DMS53 (cell line): Measurements from ENCODE around the gene ATG4C.
A peak's percentile ranks its signal among the peaks of the same experiment; 100 is the strongest.
"Not testable (repeated sequence)": the region's sequence is repeated elsewhere in the genome, so short reads cannot be mapped to it uniquely, and the experiment has no call there.

ENCODE experiments used
- DNase-seq: peaks from one replicate; lab custom pipeline; 2025; lab: John Stamatoyannopoulos, UW

The ATG4C gene, protein sequence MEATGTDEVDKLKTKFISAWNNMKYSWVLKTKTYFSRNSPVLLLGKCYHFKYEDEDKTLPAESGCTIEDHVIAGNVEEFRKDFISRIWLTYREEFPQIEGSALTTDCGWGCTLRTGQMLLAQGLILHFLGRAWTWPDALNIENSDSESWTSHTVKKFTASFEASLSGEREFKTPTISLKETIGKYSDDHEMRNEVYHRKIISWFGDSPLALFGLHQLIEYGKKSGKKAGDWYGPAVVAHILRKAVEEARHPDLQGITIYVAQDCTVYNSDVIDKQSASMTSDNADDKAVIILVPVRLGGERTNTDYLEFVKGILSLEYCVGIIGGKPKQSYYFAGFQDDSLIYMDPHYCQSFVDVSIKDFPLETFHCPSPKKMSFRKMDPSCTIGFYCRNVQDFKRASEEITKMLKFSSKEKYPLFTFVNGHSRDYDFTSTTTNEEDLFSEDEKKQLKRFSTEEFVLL

DNA sequence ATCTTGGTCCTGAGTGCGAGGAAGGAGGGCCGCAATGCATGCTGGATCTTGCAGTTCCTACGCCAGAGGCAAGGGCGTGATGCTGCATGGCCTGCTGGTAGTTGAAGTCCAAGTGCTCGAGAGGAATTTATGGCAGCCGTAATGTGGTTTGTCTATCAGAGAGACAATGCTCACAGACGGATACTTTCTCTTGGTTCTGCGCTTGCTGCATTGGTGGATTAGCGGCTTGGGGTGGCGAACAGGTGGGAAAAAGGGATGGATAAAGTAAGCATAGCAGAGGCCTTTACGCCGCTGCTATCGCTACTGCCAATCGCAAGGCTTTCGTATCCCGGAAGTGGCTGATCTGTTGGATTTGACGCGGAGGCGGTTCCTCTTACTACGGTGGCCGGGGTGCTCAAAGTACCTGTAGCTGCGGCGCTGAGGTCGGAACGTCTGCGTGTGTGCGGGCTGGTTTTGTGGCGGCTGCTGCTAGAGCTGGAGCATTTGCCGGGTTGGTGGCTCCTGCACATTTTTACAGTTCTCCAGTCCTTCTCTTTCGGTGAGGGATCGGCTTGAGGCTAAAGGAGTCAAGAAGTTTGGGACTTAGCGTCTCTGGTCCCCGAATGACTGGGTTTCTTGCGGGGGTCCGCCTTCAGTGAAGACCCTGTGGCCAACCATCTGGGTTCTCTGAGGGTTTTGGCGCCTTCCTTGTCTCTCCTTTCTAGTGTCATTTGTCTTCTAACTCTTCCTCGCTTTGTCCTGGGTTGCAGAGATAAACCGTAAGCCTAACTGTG lies at the start of gene ATG4C:
ATG4C (plus strand) TSS at position 397 of the 773 bp plus-strand sequence. CDS start 19,655 bp downstream, outside the sequence.
- peak; percentile 100 for DNase-seq

DNA sequence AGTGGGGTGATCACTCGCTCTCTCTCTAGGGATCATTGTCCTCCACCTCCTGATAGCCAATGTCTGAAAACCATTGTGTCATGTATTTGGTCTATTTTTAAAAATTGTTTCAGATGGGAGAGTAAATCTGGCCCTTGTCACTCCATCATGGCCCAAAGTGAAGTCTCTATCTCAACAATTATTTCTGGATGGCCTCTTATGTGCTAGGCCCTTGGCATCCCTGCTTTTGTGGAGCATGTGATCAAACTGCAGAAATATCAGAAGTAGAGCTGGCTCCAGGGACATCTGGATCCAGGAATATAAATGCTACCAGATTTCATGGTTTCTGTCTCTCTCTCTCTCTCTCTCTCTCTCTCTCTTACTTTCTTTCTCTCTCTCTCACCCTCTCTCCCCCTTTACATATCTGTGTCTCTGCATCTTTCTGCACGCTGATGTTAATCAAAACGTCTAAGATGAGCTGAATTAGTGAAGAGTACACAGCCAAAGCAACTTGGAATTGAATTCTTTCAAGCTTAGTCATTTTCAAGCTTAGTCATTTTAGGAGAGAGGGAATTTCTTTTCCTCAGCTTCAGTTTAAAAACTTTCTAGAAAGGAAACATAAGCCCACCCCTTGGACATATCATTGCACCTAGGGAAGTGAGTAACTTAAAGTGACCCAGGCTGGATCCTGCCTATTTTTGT lies 48.3 kb upstream of the ATG4C start:
- no peak for DNase-seq

DNA sequence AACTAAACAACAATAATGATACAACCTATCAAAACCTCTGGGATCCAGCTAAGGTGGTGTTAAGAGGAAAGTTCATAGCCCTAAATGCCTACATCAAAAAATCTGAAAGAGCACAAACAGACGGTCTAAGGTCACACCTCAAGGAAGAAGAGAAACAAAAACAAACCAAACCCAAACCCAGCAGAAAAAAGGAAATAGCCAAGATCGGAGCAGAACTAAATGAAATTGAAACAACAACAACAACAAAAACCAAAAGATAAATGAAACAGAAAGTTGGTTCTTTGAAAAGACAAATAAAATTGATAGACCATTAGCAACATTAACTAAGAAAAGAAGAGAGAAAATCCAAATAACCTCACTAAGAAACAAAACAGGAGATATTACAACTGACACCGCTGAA lies 43.2 kb upstream of the ATG4C start:
- DNase-seq: not testable (repeated sequence)

DNA sequence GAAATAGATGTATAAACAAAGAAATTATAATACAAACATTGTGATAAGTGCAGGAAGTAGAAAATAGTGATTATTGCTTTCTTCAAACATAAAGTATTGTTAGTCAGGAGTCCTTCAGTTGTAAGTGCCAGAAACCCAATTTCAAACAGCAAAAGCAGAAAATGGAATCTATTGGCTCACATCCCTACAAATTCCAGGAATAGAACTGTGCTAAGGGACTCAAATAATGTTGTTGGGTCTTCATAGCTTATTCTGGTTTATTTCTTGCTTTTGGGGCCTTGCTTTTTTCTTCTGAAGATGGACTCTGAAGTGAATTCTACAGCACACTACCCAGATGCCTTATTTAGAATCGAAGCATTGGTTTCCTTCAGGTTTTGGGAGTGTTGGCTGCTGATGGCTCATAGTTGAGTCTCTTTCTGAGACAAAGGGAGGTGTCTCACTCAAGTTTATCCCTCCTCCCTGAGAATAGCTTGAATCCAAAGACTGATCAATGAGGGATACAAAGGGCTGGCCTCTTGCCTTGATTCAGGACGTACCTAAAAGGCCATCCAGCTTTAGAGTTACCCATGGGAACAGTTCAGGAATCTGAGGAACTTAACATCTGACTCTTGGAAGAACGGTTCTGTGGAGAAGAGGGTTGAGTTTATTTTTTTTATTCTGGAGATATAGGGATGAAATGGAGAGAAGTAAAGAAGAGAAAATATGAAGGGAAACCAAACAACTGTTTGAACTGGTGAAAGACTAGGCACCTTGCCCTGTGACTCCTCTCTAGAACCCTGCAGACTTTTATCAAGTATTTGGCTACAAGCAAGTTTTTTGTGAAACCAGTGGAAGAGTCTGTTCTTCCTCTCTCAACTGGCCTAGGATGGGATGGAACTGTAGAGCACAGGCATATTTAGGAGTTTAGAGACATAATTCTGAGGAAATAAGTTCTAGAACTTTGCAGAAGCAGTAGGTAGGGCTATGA lies 39.0 kb upstream of the ATG4C start:
- DNase-seq: no peak

DNA sequence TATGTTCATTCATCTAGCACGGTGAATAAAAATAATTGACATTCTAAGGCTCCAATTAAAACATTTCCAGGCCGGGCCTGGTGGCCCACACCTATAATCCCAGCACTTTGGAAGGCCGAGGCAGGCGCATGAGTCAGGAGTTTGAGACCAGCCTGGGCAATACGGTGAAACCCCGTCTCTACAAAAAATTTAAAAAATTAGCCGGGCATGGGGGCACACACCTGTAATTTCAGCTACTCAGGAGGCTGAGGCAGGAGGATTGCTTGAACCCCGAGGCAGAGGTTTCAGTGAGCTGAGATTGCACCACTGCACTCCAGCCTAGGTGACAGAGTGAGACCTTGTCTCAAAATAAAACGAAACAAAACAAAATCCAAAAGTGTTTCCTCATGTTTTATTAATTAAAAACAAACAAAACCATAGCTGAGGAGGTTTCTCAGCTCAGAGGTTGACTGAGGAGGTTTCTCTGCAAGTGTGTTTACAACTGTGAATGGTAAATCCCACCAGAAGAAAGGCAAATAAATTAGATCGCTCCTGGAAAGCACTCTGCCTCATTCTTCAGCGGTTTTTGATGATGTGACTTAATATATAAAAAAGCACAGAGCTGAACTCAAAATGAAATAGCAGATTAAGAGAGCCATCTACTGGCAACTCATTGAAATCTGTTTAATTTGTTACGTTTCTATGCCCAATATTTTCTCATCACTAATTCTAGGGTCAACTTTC lies 37.7 kb upstream of the ATG4C start:
- DNase-seq: peak; percentile 85

DNA sequence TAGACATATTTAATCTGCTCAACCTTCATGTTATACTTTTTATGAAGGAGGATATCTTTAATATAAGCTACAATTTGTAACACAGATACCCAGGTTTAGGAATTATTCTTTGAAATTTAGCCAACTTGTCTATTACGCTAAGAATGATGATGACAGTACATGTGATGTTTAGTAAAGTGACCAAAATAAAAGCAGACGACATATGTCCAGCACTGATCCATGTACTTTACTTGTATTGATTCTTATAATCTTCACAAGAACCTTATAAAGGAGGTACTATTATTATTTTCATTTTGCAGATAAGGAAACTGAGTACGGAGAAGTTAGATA lies 37.2 kb upstream of the ATG4C start:
- no peak for DNase-seq

DNA sequence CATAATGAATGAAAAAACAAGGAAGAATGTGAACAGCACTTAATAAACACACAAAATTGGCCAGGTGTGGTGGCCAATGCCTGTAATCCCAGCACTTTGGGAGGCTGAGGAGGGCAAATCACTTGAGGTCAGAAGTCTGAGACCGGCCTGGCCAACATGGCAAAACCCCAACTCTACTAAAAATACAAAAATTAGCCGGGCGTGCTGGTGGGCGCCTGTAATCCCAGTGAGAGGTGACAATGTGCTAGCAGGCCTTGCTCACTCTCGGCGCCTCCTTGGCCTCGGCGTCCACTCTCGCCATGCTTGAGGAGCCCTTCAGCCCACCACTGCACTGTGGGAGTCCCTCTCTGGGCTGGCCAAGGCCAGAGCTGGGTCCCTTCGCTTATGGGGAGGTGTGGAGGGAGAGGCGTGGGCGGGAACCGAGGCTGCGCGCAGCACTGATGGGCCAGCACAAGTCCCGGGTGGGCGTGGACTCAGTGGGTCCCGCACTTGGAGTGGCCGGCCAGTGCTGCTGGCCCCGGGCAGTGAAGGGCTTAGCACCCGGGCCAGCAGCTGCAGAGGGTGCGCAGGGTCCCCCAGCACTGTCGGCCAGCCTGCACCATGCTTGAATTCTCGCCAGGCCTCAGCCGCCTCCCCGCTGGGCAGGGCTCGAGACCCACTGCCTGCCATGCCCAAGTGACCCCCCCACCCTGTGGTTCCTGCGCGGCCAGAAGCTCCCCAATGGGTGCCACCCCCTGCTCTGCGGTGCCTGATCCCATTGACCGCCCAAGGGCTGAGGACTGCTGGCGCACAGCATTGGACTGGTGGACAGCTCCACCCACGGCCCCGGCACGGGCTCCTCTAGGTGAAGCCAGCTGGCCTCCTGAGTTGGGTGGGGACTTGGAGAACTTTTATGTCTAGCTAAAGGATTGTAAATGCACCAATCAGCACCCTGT lies 30.6 kb upstream of the ATG4C start:
- no peak for DNase-seq

DNA sequence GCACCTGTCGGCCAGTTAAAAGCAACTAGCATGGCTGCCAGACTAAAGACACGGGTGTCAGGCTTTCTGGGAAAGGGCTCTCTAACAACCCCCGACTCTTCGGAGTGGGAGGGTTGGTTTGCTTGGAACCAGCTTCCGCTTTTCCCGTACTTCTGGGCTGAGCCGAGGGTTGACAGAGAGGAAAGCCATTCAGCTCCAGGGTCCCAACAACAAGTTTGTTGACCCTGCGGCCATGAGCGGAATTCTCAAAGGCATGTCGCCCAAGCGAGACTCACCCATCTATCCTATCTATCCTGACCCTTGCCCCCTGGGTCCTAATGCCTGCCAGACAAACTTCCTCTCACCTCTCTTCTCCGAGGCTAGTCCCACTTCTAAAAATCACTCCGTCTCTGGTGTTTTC lies 29.0 kb upstream of the ATG4C start:
- DNase-seq: not testable (repeated sequence)

DNA sequence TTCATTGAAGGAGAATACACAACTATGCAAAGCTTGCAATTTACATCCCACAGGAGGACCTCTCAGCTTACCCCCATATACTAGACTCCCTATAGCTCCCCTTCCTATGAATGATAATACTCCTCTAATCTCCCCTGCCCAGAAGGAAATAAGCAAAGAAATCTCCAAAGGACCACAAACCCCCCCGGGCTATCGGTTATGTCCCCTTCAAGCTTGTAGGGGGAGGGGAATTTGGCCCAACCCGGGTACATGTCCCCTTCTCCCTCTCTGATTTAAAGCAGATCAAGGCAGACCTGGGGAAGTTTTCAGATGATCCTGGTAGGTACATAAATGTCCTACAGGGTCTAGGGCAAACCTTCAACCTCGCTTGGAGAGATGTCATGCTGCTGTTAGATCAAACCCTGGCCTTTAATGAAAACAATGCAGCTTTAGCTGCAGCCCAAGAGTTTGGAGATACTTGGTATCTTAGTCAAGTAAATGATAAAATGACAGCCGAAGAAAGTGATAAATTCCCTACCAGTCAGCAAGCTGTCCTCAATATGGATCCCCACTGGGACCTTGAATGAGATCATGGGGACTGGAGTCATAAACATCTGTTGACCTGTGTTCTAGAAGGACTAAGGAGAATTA lies 27.6 kb upstream of the ATG4C start:
- DNase-seq: not testable (repeated sequence)

DNA sequence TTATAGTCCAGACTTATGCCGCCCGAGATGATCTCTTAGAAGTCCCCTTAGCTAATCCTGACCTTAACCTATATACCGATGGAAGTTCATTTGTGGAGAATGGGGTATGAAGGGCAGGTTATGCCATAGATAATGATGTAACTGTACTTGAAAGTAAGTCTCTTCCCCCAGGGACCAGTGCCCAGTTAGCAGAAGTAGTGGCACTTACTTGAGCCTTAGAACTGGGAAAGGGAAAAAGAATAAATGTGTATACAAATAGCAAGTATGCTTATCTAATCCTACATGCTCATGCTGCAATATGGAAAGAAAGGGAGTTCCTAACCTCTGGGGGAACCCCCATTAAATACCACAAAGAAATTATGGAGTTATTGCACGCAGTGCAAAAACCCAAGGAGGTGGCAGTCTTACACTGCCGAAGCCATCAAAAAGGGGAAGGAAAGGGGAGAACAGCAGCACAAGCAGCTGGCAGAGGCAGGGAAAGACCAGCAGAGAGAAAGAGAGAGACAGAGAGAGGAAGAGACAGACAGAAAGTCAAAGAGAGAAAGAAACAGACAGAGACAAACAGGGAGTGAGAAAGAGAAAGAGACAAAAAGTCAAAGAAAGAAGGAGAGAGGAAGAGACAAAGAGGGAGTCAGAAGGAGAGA lies 24.6 kb upstream of the ATG4C start:
- DNase-seq: not testable (repeated sequence)

DNA sequence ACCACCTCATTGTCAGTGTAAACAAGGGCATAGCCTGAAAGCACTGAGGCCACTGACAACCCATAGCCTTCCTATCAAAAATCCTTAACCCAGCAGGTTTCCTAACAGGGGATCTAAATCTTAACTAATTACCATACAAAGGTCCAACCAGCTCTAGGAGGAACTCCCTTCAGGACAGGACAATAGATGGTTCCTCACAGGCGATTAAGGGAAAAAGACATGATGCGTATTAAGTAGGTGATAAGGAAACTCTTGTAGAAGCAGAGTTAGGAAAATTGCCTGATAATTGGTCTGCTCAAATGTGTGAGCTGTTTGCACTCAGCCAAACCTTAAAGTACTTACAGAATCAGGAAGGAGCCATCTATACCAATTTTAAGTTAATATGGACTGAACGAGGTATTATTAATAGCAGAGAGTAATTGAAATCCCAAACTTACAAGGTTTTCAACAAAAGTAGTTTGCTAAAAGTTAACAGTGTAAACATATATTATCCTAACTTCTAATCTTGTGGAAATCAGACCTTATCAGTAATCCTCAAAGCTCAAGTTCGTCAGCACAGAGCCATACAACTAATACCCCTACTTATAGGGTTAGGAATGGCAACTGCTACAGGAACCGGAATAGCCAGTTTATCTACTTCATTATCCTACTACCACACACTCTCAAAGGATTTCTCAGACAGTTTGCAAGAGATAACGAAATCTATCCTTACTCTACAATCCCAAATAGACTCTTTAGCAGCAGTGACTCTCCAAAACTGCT lies 23.7 kb upstream of the ATG4C start:
- DNase-seq: peak; percentile 46

DNA sequence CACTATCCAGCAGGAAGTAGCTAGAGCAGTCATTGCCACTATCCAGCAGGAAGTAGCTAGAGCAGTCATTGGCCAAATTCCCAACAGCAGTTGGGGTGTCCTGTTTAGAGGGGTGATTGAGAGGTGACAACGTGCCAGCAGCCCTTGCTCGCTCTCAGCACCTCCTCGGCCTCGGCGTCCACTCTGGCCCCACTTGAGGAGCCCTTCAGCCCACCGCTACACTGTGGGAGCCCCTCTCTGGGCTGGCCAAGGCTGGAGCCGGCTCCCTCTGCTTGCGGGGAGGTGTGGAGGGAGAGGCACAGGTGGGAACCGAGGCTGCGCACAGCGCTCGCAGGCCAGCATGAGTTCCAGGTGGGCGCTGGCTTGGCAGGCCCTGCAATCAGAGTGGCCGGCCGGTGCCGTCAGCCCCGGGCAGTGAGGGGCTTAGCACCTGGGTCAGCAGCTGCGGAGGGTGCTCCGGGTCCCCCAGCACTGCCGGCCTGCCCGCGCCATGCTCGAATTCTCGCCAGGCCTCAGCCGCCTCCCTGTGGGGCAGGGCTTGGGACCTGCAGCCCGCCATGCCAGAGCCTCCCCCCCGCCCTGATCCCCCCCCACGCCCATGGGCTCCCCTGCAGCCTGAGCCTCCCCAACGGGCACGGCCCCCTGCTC lies 22.6 kb upstream of the ATG4C start:
- not testable (repeated sequence) for DNase-seq

DNA sequence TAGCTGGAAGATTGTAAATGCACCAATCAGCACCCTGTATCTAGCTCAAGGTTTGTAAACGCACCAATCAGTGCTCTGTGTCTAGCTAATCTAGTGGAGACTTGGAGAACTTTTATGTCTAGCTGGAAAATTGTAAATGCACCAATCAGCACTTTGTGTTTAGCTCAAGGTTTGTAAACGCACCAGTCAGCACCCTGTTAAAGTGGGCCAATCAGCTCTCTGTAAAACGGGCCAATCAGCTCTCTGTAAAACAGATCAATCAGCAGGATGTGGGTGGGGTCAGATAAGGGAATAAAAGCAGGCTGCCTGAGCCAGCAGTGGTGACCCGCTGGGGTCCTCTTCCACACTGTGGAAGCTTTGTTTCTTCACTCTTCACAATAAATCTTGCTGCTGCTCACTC lies 21.9 kb upstream of the ATG4C start:
- not testable (repeated sequence) for DNase-seq

DNA sequence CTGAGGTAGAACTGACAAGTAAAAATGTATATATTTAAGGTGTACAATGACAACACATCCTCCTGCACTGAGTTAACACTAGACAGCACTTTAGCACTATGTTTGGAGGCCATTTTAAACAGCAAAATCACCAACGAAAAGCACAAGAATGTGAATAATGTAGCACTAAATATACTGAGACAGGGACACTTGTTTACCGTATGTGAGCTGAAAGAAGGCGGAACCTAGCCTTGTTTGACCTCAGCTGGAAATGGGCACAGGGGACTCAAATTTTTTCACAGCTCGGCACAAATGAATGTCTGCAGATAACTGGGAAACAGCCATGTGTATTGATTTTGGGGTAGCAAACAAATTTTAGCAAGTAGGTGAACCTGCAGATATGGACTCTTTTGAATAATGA lies 18.0 kb upstream of the ATG4C start:
- DNase-seq: no peak

DNA sequence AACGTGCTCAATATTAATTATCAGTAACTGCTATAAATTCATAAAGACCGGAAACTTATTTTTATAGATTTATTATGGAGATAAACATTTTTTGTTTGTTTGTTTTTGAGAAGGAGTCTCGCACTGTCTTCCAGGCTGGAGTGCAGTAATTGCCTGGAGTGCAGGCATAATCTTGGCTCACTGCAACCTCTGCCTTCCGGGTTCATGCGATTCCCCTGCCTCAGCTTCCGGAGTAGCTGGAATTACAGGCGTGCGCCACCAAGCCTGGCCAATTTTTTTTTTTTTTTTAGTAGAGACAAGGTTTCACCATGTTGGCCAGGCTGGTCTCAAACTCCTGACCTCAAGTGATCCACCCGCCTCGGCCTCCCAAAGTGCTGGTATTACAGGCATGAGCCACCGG lies 15.4 kb upstream of the ATG4C start:
- DNase-seq: not testable (repeated sequence)

DNA sequence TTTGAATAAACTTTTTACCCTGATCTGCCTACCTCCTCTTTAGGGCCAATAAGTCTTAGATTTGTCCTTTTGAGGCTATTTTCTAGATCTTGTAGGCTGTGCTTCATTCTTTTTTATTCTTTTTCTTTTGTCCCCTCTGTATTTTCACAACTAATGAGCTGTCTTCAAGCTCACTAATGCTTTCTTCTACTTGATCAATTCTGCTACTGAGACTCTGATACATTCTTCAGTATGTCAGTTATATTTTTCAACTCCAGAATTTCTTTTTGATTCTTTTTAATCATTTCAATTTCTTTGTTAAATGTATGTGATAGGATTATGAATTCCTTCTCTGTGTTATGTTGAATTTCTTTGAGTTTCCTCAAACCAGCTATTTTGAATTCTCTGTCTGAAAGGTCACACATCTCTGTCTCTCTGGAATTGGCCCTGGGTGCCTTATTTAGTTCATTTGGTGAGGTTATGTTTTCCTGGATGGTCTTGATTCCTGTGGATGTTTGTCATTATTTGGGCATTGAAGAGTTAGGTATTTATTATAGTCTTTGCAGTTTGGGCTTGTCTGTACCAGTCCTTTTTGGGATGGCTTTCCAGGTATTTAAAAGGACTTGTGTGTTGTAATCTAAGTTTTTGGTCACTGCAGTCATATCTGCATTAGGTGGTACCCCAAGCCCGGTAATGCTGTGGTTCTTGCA lies 11.2 kb upstream of the ATG4C start:
- DNase-seq: no peak

DNA sequence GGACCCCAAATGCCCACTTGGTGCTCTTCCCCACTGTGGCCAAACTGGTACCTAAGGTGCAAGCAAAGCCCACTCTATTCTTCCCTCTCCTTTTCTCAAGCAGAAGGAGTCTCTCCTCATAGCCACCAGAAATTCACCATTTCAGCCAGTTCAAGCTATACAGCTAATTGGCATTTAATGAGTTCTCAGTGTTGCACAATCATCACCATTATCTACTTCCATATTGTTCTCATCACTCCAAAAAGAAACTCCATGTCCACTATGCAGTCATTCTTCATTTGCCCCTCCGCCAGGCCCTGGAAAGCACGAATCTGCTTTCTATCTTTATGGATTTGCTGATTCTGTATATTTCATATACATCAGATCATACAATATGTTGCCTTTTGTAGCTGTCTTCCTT lies 9.9 kb upstream of the ATG4C start:
- DNase-seq: no peak
